HepG2 (cell line): ENCODE measurements around the gene GRK3. TPM values are rescaled to one million over a fixed set of nuclear protein-coding genes. Genes with fewer than 3 reads are reported as not detected.
A peak's percentile ranks its signal among the peaks of the same experiment; 100 is the strongest.

Experiments used
- ATAC-seq: fragments of 200-7000 bp; cut with Tn5 transposase; 3 replicates; pipeline ENCODE4 v1.9.1; 2020; ENCODE audit warnings: mild to moderate bottlenecking, moderate library complexity
- BruUV-seq: library from RNA; stranded (reverse); fragments of 400-500 nt; replicated peaks from 2 replicates; lab custom pipeline; 2021; lab: Mats Ljungman, UMichigan
- CTCF ChIA-PET: fragments of 300-600 bp; formaldehyde crosslinking; extraction: SDS; loops from one replicate; lab custom pipeline; 2021; ENCODE audit warnings: low total read pairs, inconsistent platforms, low intra/inter-chr PET ratio; lab: Yijun Ruan, JAX
- POLR2A ChIA-PET: fragments of 350-600 bp; sonication (Branson Sonifier 250); formaldehyde crosslinking; loops from one replicate; lab custom pipeline; 2020; ENCODE audit warnings: antibody characterized with exemption, inconsistent platforms; lab: Yijun Ruan, JAX
- DNase-seq: peaks from one replicate; pipeline ENCODE4 v3.0.0-alpha.2; 2015; ENCODE audit warnings: low spot score
- FAIRE-seq: peaks from 3 replicates; lab custom pipeline; 2011; peaks lifted over from hg19 to GRCh38; lab: Jason Lieb, UNC
- H2AFZ ChIP-seq: one replicate; pipeline ENCODE4 v1.6.1; 2011; ENCODE audit warnings: low read length, inconsistent platforms
- H3K27ac ChIP-seq: fragments of 300-600 bp; 3 replicates; pipeline ENCODE4 v1.8.0; 2011; ENCODE audit warnings: mixed run types, mild to moderate bottlenecking, mixed read lengths, low read length, inconsistent platforms; ENCODE audit not compliant: insufficient read depth; ENCODE audit errors: extremely low read length
- H3K27me3 ChIP-seq, 2 experiments: fragments of 200-600 bp in 1 of 2; 2 replicates in 1 of 2; 3 replicates in 1 of 2; pipeline versions ENCODE4 v1.6.0 to v1.8.0; 2011; ENCODE audit warnings: low read length in 2 of 2, mild to moderate bottlenecking in 2 of 2, moderate library complexity in 2 of 2, inconsistent platforms in 1 of 2; ENCODE audit not compliant: insufficient read depth in 2 of 2, control insufficient read depth in 1 of 2
- H3K36me3 ChIP-seq, 2 experiments: fragments of 200-600 bp in 1 of 2; replicated peaks in 1 of 2; 2 replicates in 1 of 2; 3 replicates in 1 of 2; pipeline versions ENCODE4 v1.5.1 to v1.8.0; 2011; ENCODE audit warnings: low read length in 2 of 2, inconsistent platforms in 1 of 2; ENCODE audit not compliant: insufficient read depth in 2 of 2, control insufficient read depth in 1 of 2
- H3K4me1 ChIP-seq: 2 replicates; pipeline ENCODE4 v1.5.1; 2012; ENCODE audit warnings: low read length, inconsistent platforms; ENCODE audit not compliant: insufficient read depth
- H3K4me2 ChIP-seq: 2 replicates; pipeline ENCODE4 v1.6.0; 2011; ENCODE audit warnings: low read depth, low read length, inconsistent platforms
- H3K4me3 ChIP-seq, 3 experiments: fragments of 200-600 bp in 1 of 3; sonication (generic), shearing (Covaris generic) in 1 of 3; replicated peaks in 1 of 3; 2 replicates each; pipeline ENCODE4 v1.5.1; 2011 to 2016; ENCODE audit warnings: low read length in 3 of 3, inconsistent platforms in 2 of 3, low read depth in 2 of 3, mild to moderate bottlenecking in 2 of 3, control low read depth in 1 of 3, mixed read lengths in 1 of 3; ENCODE audit not compliant: insufficient read depth in 1 of 3
- H3K79me2 ChIP-seq: one replicate; pipeline ENCODE4 v1.6.1; 2011; ENCODE audit warnings: low read length, inconsistent platforms; ENCODE audit not compliant: insufficient read depth
- H3K9ac ChIP-seq: 2 replicates; pipeline ENCODE4 v1.6.0; 2011; ENCODE audit warnings: mild to moderate bottlenecking, low read depth, low read length, inconsistent platforms; ENCODE audit not compliant: insufficient read depth
- H3K9me3 ChIP-seq: 2 replicates; pipeline ENCODE4 v1.5.1; 2012; ENCODE audit warnings: mild to moderate bottlenecking, low read length
- H4K20me1 ChIP-seq: 2 replicates; pipeline ENCODE4 v1.6.0; 2011; ENCODE audit warnings: inconsistent platforms, mild to moderate bottlenecking, low read length, moderate library complexity; ENCODE audit not compliant: insufficient read depth
- ATF1 ChIP-seq: IDR thresholded peaks from 2 replicates; pipeline ENCODE4 v1.6.1; 2016; ENCODE audit warnings: mild to moderate bottlenecking, control low read depth
- BCL6 ChIP-seq: IDR thresholded peaks from 2 replicates; pipeline ENCODE4 v1.6.1; 2016; ENCODE audit warnings: missing genetic modification reagents, missing compliant biosample characterization
- BHLHE40 ChIP-seq: IDR thresholded peaks from 2 replicates; pipeline ENCODE4 v1.6.1; 2011; ENCODE audit warnings: low read length, improper control_type of control experiment
- CBFB ChIP-seq: sonication (generic); formaldehyde crosslinking; IDR thresholded peaks from 2 replicates; pipeline ENCODE4 v1.4.0; 2020; ENCODE audit warnings: missing genetic modification reagents
- GLI4 ChIP-seq: sonication (generic); formaldehyde crosslinking; IDR thresholded peaks from 2 replicates; pipeline ENCODE4 v1.5.1; 2020; ENCODE audit warnings: missing genetic modification reagents, mild to moderate bottlenecking, moderate library complexity, borderline replicate concordance
- HNF4G ChIP-seq, 2 experiments: sonication (generic) in 1 of 2; formaldehyde crosslinking in 1 of 2; IDR thresholded peaks; 2 replicates each; pipeline versions ENCODE4 v1.4.0 to v1.6.1; 2011 to 2020; ENCODE audit warnings: borderline replicate concordance in 2 of 2, low read depth in 2 of 2, mild to moderate bottlenecking in 2 of 2, low read length in 1 of 2, missing genetic modification reagents in 1 of 2, moderate library complexity in 1 of 2
- HNRNPLL ChIP-seq: fragments of 200-400 bp; formaldehyde crosslinking; IDR thresholded peaks from 2 replicates; pipeline ENCODE4 v1.6.1; 2017; ENCODE audit warnings: mild to moderate bottlenecking, low read depth, low read length; ENCODE audit not compliant: poor library complexity, severe bottlenecking
- MEIS2 ChIP-seq: sonication (generic); formaldehyde crosslinking; IDR thresholded peaks from 2 replicates; pipeline ENCODE4 v1.9.0; 2021; ENCODE audit warnings: mild to moderate bottlenecking, missing genetic modification reagents
- SAP130 ChIP-seq: IDR thresholded peaks from 2 replicates; pipeline ENCODE4 v1.6.1; 2016; ENCODE audit warnings: low read depth
- TBX2 ChIP-seq: sonication (generic); formaldehyde crosslinking; IDR thresholded peaks from 2 replicates; pipeline ENCODE4 v1.5.0; 2020; ENCODE audit warnings: missing genetic modification reagents, mild to moderate bottlenecking, borderline replicate concordance
- ZNF292 ChIP-seq: sonication (generic); formaldehyde crosslinking; IDR thresholded peaks from 2 replicates; pipeline ENCODE4 v1.8.1; 2022; ENCODE audit warnings: mild to moderate bottlenecking, low read depth, missing genetic modification reagents, borderline replicate concordance
- ZNF678 ChIP-seq: sonication (generic); formaldehyde crosslinking; IDR thresholded peaks from 2 replicates; pipeline ENCODE4 v1.4.0; 2020; ENCODE audit warnings: mild to moderate bottlenecking, missing genetic modification reagents
- WGBS: methylation state at CpG from one replicate; pipeline ENCODE4 v1.1.6; 2017; ENCODE audit warnings: low lambda C conversion rate; 5-methylcytosine and 5-hydroxymethylcytosine counted together
- in situ Hi-C: cut with HindIII; loops from 2 replicates; pipeline ENCODE4 v1.10.0; 2017; ENCODE audit warnings: low pct_unique_long_range_greater_than_20kb; ENCODE audit not compliant: extremely low pct_ligation_motif_present
- intact Hi-C: fragments of 100-400 bp; cut with micrococcal nuclease; formaldehyde crosslinking; loops from one replicate; pipeline ENCODE4 v1.10.0; 2022; ENCODE audit not compliant: unreplicated experiment
- polyA plus RNA-seq, 8 experiments: library from polyadenylated mRNA; depleted of rRNA in 3 of 8; stranded (reverse) in 7 of 8; unstranded in 1 of 8; fragments of >200 nt; fragmentation: Illumina TruSeq in 4 of 8; extraction: Trizol in 4 of 8; gene quantifications; 2 replicates each; pipeline versions ENCODE4 v1.2.1 to v1.2.3, GENCODE V29; 2011 to 2016; ENCODE audit warnings: low read depth in 4 of 8, missing spikeins in 1 of 8, mixed read lengths in 1 of 8; ENCODE audit not compliant: insufficient read depth in 1 of 8
- total RNA-seq, 5 experiments: library from RNA; depleted of rRNA; stranded (reverse); fragments of >200 nt; fragmentation: Illumina TruSeq; extraction: Trizol; gene quantifications; 2 replicates each; pipeline ENCODE4 v1.2.3, GENCODE V29; 2016; ENCODE audit warnings: low read depth in 1 of 5
- TF ChIP-seq, protein P1 (sequence below): sonication (generic); IDR thresholded peaks from 2 replicates; pipeline ENCODE4 v1.6.1; 2016; ENCODE audit warnings: low read depth, borderline replicate concordance
- TF ChIP-seq, protein P2 (sequence below): IDR thresholded peaks from 2 replicates; pipeline ENCODE4 v1.6.1; 2016; ENCODE audit warnings: mild to moderate bottlenecking, missing biosample characterization, missing genetic modification reagents
- TF ChIP-seq, protein P3 (sequence below): sonication (generic); formaldehyde crosslinking; IDR thresholded peaks from 2 replicates; pipeline ENCODE4 v1.4.0; 2020; ENCODE audit warnings: mild to moderate bottlenecking, missing genetic modification reagents, borderline replicate concordance
- TF ChIP-seq, protein P4 (sequence below): sonication (generic); formaldehyde crosslinking; IDR thresholded peaks from 2 replicates; pipeline ENCODE4 v1.4.0; 2020; ENCODE audit warnings: mild to moderate bottlenecking, missing genetic modification reagents
- TF ChIP-seq, protein P5 (sequence below): IDR thresholded peaks from 2 replicates; pipeline ENCODE4 v1.6.1; 2012; ENCODE audit warnings: inconsistent platforms

Gene GRK3
- total and polyA plus RNA-seq, 2 of the 13 experiments (the other 11 are each of a cell fraction or from before 2014, with no cell fraction given), result 8.5 to 16.7 TPM

DNA sequence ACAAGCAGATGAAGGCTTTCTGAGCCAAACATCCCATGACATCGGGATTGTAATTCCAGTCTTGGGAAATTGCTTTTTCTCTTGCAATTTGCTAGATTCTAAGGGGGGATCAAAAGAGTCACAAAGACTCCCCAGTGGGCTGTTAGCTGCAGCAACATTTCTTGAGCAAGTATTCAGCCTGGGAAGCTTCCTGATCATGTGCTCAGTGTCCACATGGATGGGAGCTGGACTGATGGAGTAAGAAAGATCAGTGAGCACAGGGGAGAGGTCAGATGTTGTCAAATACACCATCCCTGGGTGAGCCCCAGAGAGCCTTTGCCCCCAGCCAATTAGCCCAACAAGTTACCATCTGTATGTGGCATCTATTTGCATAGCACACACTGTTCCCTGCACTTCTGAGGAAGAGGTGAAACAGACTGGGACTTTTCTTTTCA lies 10.2 kb upstream of the GRK3 start:
- WGBS, result 0% methylated on average over 1 of the region's 1 CpG
- ChIA-PET POLR2A (interaction anchor here (1.6 kb wide), 1 partner anchor 9 kb away, joined by 5 read pairs; no protein-coding TSS in a partner anchor), CTCF (no interaction called here)
- no peak for DNase-seq
- Histone ChIP-seq H3K79me2 (no peaks in the 10 kb centered on the region), H3K4me3 (0 out of 6 replicates have a peak overlapping the region, but pooled peaks of 1 of the 3 experiments have one; percentile 2), H3K9me3 (no peaks in the 10 kb centered on the region), H3K27ac (peak overlapping the region; percentile 21), H3K4me1 (peaks cover 20% of the 10 kb centered on the region), H3K4me2 (peak overlapping the region; percentile 51), H3K36me3 (no peaks in the 10 kb centered on the region), H4K20me1 (no peaks in the 10 kb centered on the region), H2AFZ (no peak overlapping the region), H3K9ac (no peak overlapping the region), H3K27me3 (peaks cover 0 to 1% of the 10 kb centered on the region in 2 experiments; a peak in 1 of 5 replicates)
- FAIRE-seq, result peak; percentile 26
- intact Hi-C loops (no loop called here), in situ Hi-C loops (no loop called here)
- no TSS peak for BruUV-seq
- ATAC-seq, result peak; percentile 87
- TF ChIP-seq, protein P1, sequence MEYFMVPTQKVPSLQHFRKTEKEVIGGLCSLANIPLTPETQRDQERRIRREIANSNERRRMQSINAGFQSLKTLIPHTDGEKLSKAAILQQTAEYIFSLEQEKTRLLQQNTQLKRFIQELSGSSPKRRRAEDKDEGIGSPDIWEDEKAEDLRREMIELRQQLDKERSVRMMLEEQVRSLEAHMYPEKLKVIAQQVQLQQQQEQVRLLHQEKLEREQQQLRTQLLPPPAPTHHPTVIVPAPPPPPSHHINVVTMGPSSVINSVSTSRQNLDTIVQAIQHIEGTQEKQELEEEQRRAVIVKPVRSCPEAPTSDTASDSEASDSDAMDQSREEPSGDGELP, result peak; percentile 17; the same call in 1 of the 2 replicates
- TF ChIP-seq TBX2 (CRISPR knock-in tag) (peak; percentile 32; the same call in 1 of the 2 replicates), HNRNPLL (no peak), GLI4 (CRISPR knock-in tag) (no peak), SAP130 (CRISPR knock-in tag) (peak; percentile 64), ATF1 (CRISPR knock-in tag) (no peak), CBFB (CRISPR knock-in tag) (no peak), BHLHE40 (peak; percentile 21; the same call in 1 of the 2 replicates), HNF4G (IDR thresholded peaks at IDR 0.05; ENCODE audit: borderline replicate concordance, low read depth, low read length) (0 out of 2 replicates have a peak, but pooled peaks have one; percentile 25), HNF4G (CRISPR knock-in tag; IDR thresholded peaks at IDR 0.05; ENCODE audit: borderline replicate concordance, low read depth) (no peak), MEIS2 (CRISPR knock-in tag) (no peak), BCL6 (0 out of 2 replicates have a peak, but pooled peaks have one; percentile 6), ZNF678 (CRISPR knock-in tag) (no peak), ZNF292 (CRISPR knock-in tag) (peak; percentile 43; the same call in 1 of the 2 replicates)
- TF ChIP-seq, protein P2, sequence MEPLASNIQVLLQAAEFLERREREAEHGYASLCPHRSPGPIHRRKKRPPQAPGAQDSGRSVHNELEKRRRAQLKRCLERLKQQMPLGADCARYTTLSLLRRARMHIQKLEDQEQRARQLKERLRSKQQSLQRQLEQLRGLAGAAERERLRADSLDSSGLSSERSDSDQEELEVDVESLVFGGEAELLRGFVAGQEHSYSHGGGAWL (CRISPR knock-in tag), result no peak
- TF ChIP-seq, protein P3, sequence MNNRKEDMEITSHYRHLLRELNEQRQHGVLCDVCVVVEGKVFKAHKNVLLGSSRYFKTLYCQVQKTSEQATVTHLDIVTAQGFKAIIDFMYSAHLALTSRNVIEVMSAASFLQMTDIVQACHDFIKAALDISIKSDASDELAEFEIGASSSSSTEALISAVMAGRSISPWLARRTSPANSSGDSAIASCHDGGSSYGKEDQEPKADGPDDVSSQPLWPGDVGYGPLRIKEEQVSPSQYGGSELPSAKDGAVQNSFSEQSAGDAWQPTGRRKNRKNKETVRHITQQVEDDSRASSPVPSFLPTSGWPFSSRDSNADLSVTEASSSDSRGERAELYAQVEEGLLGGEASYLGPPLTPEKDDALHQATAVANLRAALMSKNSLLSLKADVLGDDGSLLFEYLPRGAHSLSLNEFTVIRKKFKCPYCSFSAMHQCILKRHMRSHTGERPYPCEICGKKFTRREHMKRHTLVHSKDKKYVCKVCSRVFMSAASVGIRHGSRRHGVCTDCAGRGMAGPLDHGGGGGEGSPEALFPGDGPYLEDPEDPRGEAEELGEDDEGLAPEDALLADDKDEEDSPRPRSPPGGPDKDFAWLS (CRISPR knock-in tag), result no peak
- TF ChIP-seq, protein P4, sequence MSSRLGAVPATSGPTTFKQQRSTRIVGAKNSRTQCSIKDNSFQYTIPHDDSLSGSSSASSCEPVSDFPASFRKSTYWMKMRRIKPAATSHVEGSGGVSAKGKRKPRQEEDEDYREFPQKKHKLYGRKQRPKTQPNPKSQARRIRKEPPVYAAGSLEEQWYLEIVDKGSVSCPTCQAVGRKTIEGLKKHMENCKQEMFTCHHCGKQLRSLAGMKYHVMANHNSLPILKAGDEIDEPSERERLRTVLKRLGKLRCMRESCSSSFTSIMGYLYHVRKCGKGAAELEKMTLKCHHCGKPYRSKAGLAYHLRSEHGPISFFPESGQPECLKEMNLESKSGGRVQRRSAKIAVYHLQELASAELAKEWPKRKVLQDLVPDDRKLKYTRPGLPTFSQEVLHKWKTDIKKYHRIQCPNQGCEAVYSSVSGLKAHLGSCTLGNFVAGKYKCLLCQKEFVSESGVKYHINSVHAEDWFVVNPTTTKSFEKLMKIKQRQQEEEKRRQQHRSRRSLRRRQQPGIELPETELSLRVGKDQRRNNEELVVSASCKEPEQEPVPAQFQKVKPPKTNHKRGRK (CRISPR knock-in tag), result no peak
- TF ChIP-seq, protein P5, sequence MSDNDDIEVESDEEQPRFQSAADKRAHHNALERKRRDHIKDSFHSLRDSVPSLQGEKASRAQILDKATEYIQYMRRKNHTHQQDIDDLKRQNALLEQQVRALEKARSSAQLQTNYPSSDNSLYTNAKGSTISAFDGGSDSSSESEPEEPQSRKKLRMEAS, result peak; percentile 44
